HepG2 (cell line): ENCODE results near the gene SLX1A. TPM values are rescaled to one million over a fixed set of nuclear protein-coding genes. Genes with fewer than 3 reads are reported as not detected.
"Not testable (repeated sequence)": the region's sequence is repeated elsewhere in the genome, so short reads cannot be mapped to it uniquely, and the experiment has no call there.

Experiments
- ATAC-seq: fragments of 200-7000 bp; cut with Tn5 transposase; 3 replicates; pipeline ENCODE4 v1.9.1; 2020; ENCODE audit warnings: mild to moderate bottlenecking, moderate library complexity
- BruUV-seq: library from RNA; stranded (reverse); fragments of 400-500 nt; replicated peaks from 2 replicates; lab custom pipeline; 2021; lab: Mats Ljungman, UMichigan
- CTCF ChIA-PET: fragments of 300-600 bp; formaldehyde crosslinking; extraction: SDS; loops from one replicate; lab custom pipeline; 2021; ENCODE audit warnings: low total read pairs, inconsistent platforms, low intra/inter-chr PET ratio; lab: Yijun Ruan, JAX
- POLR2A ChIA-PET: fragments of 350-600 bp; sonication (Branson Sonifier 250); formaldehyde crosslinking; loops from one replicate; lab custom pipeline; 2020; ENCODE audit warnings: antibody characterized with exemption, inconsistent platforms; lab: Yijun Ruan, JAX
- DNase-seq: peaks from one replicate; pipeline ENCODE4 v3.0.0-alpha.2; 2015; ENCODE audit warnings: low spot score
- FAIRE-seq: peaks from 3 replicates; lab custom pipeline; 2011; peaks lifted over from hg19 to GRCh38; lab: Jason Lieb, UNC
- H2AFZ ChIP-seq: one replicate; pipeline ENCODE4 v1.6.1; 2011; ENCODE audit warnings: low read length, inconsistent platforms
- H3K27ac ChIP-seq: fragments of 300-600 bp; 3 replicates; pipeline ENCODE4 v1.8.0; 2011; ENCODE audit warnings: mixed run types, mild to moderate bottlenecking, mixed read lengths, low read length, inconsistent platforms; ENCODE audit not compliant: insufficient read depth; ENCODE audit errors: extremely low read length
- H3K27me3 ChIP-seq, 2 experiments: fragments of 200-600 bp in 1 of 2; 2 replicates in 1 of 2; 3 replicates in 1 of 2; pipeline versions ENCODE4 v1.6.0 to v1.8.0; 2011; ENCODE audit warnings: low read length in 2 of 2, mild to moderate bottlenecking in 2 of 2, moderate library complexity in 2 of 2, inconsistent platforms in 1 of 2; ENCODE audit not compliant: insufficient read depth in 2 of 2, control insufficient read depth in 1 of 2
- H3K36me3 ChIP-seq, 2 experiments: fragments of 200-600 bp in 1 of 2; replicated peaks in 1 of 2; 2 replicates in 1 of 2; 3 replicates in 1 of 2; pipeline versions ENCODE4 v1.5.1 to v1.8.0; 2011; ENCODE audit warnings: low read length in 2 of 2, inconsistent platforms in 1 of 2; ENCODE audit not compliant: insufficient read depth in 2 of 2, control insufficient read depth in 1 of 2
- H3K4me1 ChIP-seq: 2 replicates; pipeline ENCODE4 v1.5.1; 2012; ENCODE audit warnings: low read length, inconsistent platforms; ENCODE audit not compliant: insufficient read depth
- H3K4me2 ChIP-seq: 2 replicates; pipeline ENCODE4 v1.6.0; 2011; ENCODE audit warnings: low read depth, low read length, inconsistent platforms
- H3K4me3 ChIP-seq, 3 experiments: fragments of 200-600 bp in 1 of 3; sonication (generic), shearing (Covaris generic) in 1 of 3; replicated peaks in 1 of 3; 2 replicates each; pipeline ENCODE4 v1.5.1; 2011 to 2016; ENCODE audit warnings: low read length in 3 of 3, inconsistent platforms in 2 of 3, low read depth in 2 of 3, mild to moderate bottlenecking in 2 of 3, control low read depth in 1 of 3, mixed read lengths in 1 of 3; ENCODE audit not compliant: insufficient read depth in 1 of 3
- H3K79me2 ChIP-seq: one replicate; pipeline ENCODE4 v1.6.1; 2011; ENCODE audit warnings: low read length, inconsistent platforms; ENCODE audit not compliant: insufficient read depth
- H3K9ac ChIP-seq: 2 replicates; pipeline ENCODE4 v1.6.0; 2011; ENCODE audit warnings: mild to moderate bottlenecking, low read depth, low read length, inconsistent platforms; ENCODE audit not compliant: insufficient read depth
- H3K9me3 ChIP-seq: 2 replicates; pipeline ENCODE4 v1.5.1; 2012; ENCODE audit warnings: mild to moderate bottlenecking, low read length
- H4K20me1 ChIP-seq: 2 replicates; pipeline ENCODE4 v1.6.0; 2011; ENCODE audit warnings: inconsistent platforms, mild to moderate bottlenecking, low read length, moderate library complexity; ENCODE audit not compliant: insufficient read depth
- ARNT2 ChIP-seq: sonication (generic); formaldehyde crosslinking; IDR thresholded peaks from 2 replicates; pipeline ENCODE4 v1.8.0; 2022; ENCODE audit warnings: mild to moderate bottlenecking, low read depth, missing genetic modification reagents, moderate library complexity
- CEBPB ChIP-seq: IDR thresholded peaks from 2 replicates; pipeline ENCODE4 v1.6.1; 2011; ENCODE audit warnings: low read depth, low read length, improper control_type of control experiment, borderline replicate concordance
- CEBPG ChIP-seq: IDR thresholded peaks from 2 replicates; pipeline ENCODE4 v1.6.1; 2016
- RORA ChIP-seq: sonication (generic); formaldehyde crosslinking; IDR thresholded peaks from 2 replicates; pipeline ENCODE4 v1.5.0; 2020; ENCODE audit warnings: mild to moderate bottlenecking, missing genetic modification reagents, moderate library complexity
- YEATS4 ChIP-seq: sonication (generic); formaldehyde crosslinking; IDR thresholded peaks from 2 replicates; pipeline ENCODE4 v1.4.0; 2020; ENCODE audit warnings: missing genetic modification reagents, borderline replicate concordance
- ZFX ChIP-seq: sonication (generic); formaldehyde crosslinking; IDR thresholded peaks from 2 replicates; pipeline ENCODE4 v1.4.0; 2020; ENCODE audit warnings: mild to moderate bottlenecking, low read depth, missing genetic modification reagents, moderate library complexity
- ZNF101 ChIP-seq: sonication (generic); formaldehyde crosslinking; IDR thresholded peaks from 2 replicates; pipeline ENCODE4 v1.4.0; 2020; ENCODE audit warnings: mild to moderate bottlenecking, low read depth, missing genetic modification reagents, borderline replicate concordance
- ZNF362 ChIP-seq: sonication (generic); formaldehyde crosslinking; IDR thresholded peaks from 2 replicates; pipeline ENCODE4 v1.4.0; 2020; ENCODE audit warnings: missing genetic modification reagents, mild to moderate bottlenecking, borderline replicate concordance
- ZNF441 ChIP-seq: sonication (generic); formaldehyde crosslinking; IDR thresholded peaks from 2 replicates; pipeline ENCODE4 v1.7.0; 2021; ENCODE audit warnings: missing genetic modification reagents, borderline replicate concordance
- ZNF558 ChIP-seq: sonication (generic); formaldehyde crosslinking; IDR thresholded peaks from 2 replicates; pipeline ENCODE4 v1.9.0; 2022; ENCODE audit warnings: mild to moderate bottlenecking, missing genetic modification reagents, borderline replicate concordance
- ZNF563 ChIP-seq: sonication (generic); formaldehyde crosslinking; IDR thresholded peaks from 2 replicates; pipeline ENCODE4 v1.8.0; 2022; ENCODE audit warnings: mild to moderate bottlenecking, moderate library complexity, missing genetic modification reagents
- ZNF761 ChIP-seq: sonication (generic); formaldehyde crosslinking; conservative IDR thresholded peaks from 2 replicates; pipeline ENCODE4 v1.4.0; 2020; ENCODE audit warnings: mild to moderate bottlenecking, missing genetic modification reagents
- WGBS: methylation state at CpG from one replicate; pipeline ENCODE4 v1.1.6; 2017; ENCODE audit warnings: low lambda C conversion rate; 5-methylcytosine and 5-hydroxymethylcytosine counted together
- in situ Hi-C: cut with HindIII; loops from 2 replicates; pipeline ENCODE4 v1.10.0; 2017; ENCODE audit warnings: low pct_unique_long_range_greater_than_20kb; ENCODE audit not compliant: extremely low pct_ligation_motif_present
- intact Hi-C: fragments of 100-400 bp; cut with micrococcal nuclease; formaldehyde crosslinking; loops from one replicate; pipeline ENCODE4 v1.10.0; 2022; ENCODE audit not compliant: unreplicated experiment
- polyA plus RNA-seq, 8 experiments: library from polyadenylated mRNA; depleted of rRNA in 3 of 8; stranded (reverse) in 7 of 8; unstranded in 1 of 8; fragments of >200 nt; fragmentation: Illumina TruSeq in 4 of 8; extraction: Trizol in 4 of 8; gene quantifications; 2 replicates each; pipeline versions ENCODE4 v1.2.1 to v1.2.3, GENCODE V29; 2011 to 2016; ENCODE audit warnings: low read depth in 4 of 8, missing spikeins in 1 of 8, mixed read lengths in 1 of 8; ENCODE audit not compliant: insufficient read depth in 1 of 8
- total RNA-seq, 5 experiments: library from RNA; depleted of rRNA; stranded (reverse); fragments of >200 nt; fragmentation: Illumina TruSeq; extraction: Trizol; gene quantifications; 2 replicates each; pipeline ENCODE4 v1.2.3, GENCODE V29; 2016; ENCODE audit warnings: low read depth in 1 of 5

Gene SLX1A
- total and polyA plus RNA-seq, 2 of the 13 experiments (the other 11 are each of a cell fraction or from before 2014, with no cell fraction given), result 12.0 to 37.1 TPM

- 87% methylated on average over 7 of the region's 7 CpGs for WGBS
- no peaks in the 10 kb centered on the region for H3K36me3 ChIP-seq
- DNase-seq, result no peak
- H3K9me3 ChIP-seq, result no peaks in the 10 kb centered on the region
- no peak for ATAC-seq
- intact Hi-C loops, result no loop called here
- no peaks in the 10 kb centered on the region for H3K27me3 ChIP-seq
- H4K20me1 ChIP-seq, result no peaks in the 10 kb centered on the region
- in situ Hi-C loops, result no loop called here
- H3K9ac ChIP-seq, result no peak overlapping the region
- BruUV-seq, result no TSS peak
- ChIA-PET POLR2A (interaction anchor here (1.5 kb wide), 1 partner anchor 10 kb away, joined by 5 read pairs; the partner anchor contains the start of gene CORO1A), CTCF (no interaction called here)
- H2AFZ ChIP-seq, result no peak overlapping the region
- no peak for FAIRE-seq
- no peak overlapping the region for H3K27ac ChIP-seq
- H3K4me3 ChIP-seq, result no peak overlapping the region
- no peak overlapping the region for H3K4me2 ChIP-seq
- H3K79me2 ChIP-seq, result no peaks in the 10 kb centered on the region
- H3K4me1 ChIP-seq, result peaks cover 20% of the 10 kb centered on the region
- TF ChIP-seq ZNF101 (CRISPR knock-in tag) (no peak), RORA (CRISPR knock-in tag) (no peak), YEATS4 (CRISPR knock-in tag) (no peak), ZNF441 (CRISPR knock-in tag) (no peak), ZNF558 (CRISPR knock-in tag) (no peak), ARNT2 (CRISPR knock-in tag) (no peak), CEBPB (peak; percentile 66)
- TF ChIP-seq, all 625 proteins: peak for 1
Observed at GRCh38 chr16:30173054-30173453, 20.6 kb upstream of the SLX1A start.

- H3K79me2 ChIP-seq, BruUV-seq, H3K9ac ChIP-seq, DNase-seq, in situ Hi-C loops, intact Hi-C loops, H3K27ac ChIP-seq, CTCF ChIA-PET, H3K36me3 ChIP-seq, FAIRE-seq: not testable (repeated sequence)
- H3K4me2 ChIP-seq, result peak overlapping the region; percentile 64
- H3K4me3 ChIP-seq, result 0 out of 6 replicates have a peak overlapping the region, but pooled peaks of 1 of the 3 experiments have one; percentile 18
- H2AFZ ChIP-seq, result peak overlapping the region; percentile 32
- TF ChIP-seq CEBPG (CRISPR knock-in tag) (peak; percentile 67), ZNF761 (peak; percentile 52; the same call in 1 of the 2 replicates), ZNF362 (peak; percentile 76), ZFX (CRISPR knock-in tag) (peak; percentile 35; the same call in 1 of the 2 replicates), CEBPB (peak; percentile 56; the same call in 1 of the 2 replicates), ZNF563 (CRISPR knock-in tag) (0 out of 2 replicates have a peak, but pooled peaks have one; percentile 18)
- TF ChIP-seq, all 625 proteins: peak for 6; not testable (repeated sequence) for 619
- H4K20me1 ChIP-seq, ATAC-seq, H3K9me3 ChIP-seq, H3K27me3 ChIP-seq: not testable (repeated sequence)
- 7% methylated on average over 6 of the region's 6 CpGs for WGBS
- H3K4me1 ChIP-seq, result peaks cover 40% of the 10 kb centered on the region
- POLR2A ChIA-PET, result interaction anchor here (0.9 kb wide), 1 partner anchor 8 kb away, joined by 3 read pairs; no protein-coding TSS in a partner anchor
Observed at GRCh38 chr16:30176876-30177275, 16.8 kb upstream of the SLX1A start.
